Cardiac muscle cell (in vitro differentiated cells and primary cell): ENCODE data around the gene DBNDD1. TPM values are rescaled to one million over a fixed set of nuclear protein-coding genes. Genes with fewer than 3 reads are reported as not detected.
A peak's percentile ranks its signal among the peaks of the same experiment; 100 is the strongest.
"Not testable (repeated sequence)": the region's sequence is repeated elsewhere in the genome, so short reads cannot be mapped to it uniquely, and the experiment has no call there.

Experiments used
- DNase-seq, 2 donors: peaks; one replicate each; pipeline versions ENCODE4 v3.0.0 to v3.0.0-alpha.2; 2010 to 2017; ENCODE audit warnings: low read depth in 1 of 2, low spot score in 1 of 2
- H3K27ac ChIP-seq: fragments of 200-600 bp; sonication (generic); 2 replicates; pipeline ENCODE4 v1.5.1; 2016
- H3K27me3 ChIP-seq: fragments of 200-600 bp; sonication (generic); 2 replicates; pipeline ENCODE4 v1.6.0; 2016; ENCODE audit warnings: control low read depth
- H3K36me3 ChIP-seq: fragments of 200-600 bp; sonication (generic); 2 replicates; pipeline ENCODE4 v1.5.1; 2016; ENCODE audit warnings: control low read depth
- H3K4me1 ChIP-seq: fragments of 200-600 bp; sonication (generic); 2 replicates; pipeline ENCODE4 v1.8.1; 2017; ENCODE audit warnings: low read depth, mild to moderate bottlenecking, mixed run types
- H3K4me3 ChIP-seq: fragments of 200-600 bp; sonication (generic); 2 replicates; pipeline ENCODE4 v1.5.1; 2016; ENCODE audit warnings: mild to moderate bottlenecking
- H3K9me3 ChIP-seq: fragments of 200-600 bp; sonication (generic); 2 replicates; pipeline ENCODE4 v1.5.1; 2017; ENCODE audit warnings: low read depth, mild to moderate bottlenecking, control low read depth
- polyA plus RNA-seq: library from polyadenylated mRNA; unstranded; fragments of >200 nt; fragmentation: Nextera tagmentation; extraction: Ambion mirVana; gene quantifications from 2 replicates; pipeline ENCODE4 v1.2.1, GENCODE V29; 2016
- total RNA-seq: library from RNA; depleted of rRNA; stranded (reverse); fragments of >200 nt; gene quantifications from 2 replicates; pipeline ENCODE4 v1.2.3, GENCODE V29; 2016
- TF ChIP-seq, protein P1 (sequence below): IDR thresholded peaks from 2 replicates; pipeline ENCODE4 v1.5.1; 2012; ENCODE audit warnings: low read depth, mild to moderate bottlenecking, low read length

The DBNDD1 gene
- total RNA-seq: 4.3 and 5.9 TPM in 2 replicates
- 5.1 and 7.0 TPM in 2 replicates for polyA plus RNA-seq

DNA sequence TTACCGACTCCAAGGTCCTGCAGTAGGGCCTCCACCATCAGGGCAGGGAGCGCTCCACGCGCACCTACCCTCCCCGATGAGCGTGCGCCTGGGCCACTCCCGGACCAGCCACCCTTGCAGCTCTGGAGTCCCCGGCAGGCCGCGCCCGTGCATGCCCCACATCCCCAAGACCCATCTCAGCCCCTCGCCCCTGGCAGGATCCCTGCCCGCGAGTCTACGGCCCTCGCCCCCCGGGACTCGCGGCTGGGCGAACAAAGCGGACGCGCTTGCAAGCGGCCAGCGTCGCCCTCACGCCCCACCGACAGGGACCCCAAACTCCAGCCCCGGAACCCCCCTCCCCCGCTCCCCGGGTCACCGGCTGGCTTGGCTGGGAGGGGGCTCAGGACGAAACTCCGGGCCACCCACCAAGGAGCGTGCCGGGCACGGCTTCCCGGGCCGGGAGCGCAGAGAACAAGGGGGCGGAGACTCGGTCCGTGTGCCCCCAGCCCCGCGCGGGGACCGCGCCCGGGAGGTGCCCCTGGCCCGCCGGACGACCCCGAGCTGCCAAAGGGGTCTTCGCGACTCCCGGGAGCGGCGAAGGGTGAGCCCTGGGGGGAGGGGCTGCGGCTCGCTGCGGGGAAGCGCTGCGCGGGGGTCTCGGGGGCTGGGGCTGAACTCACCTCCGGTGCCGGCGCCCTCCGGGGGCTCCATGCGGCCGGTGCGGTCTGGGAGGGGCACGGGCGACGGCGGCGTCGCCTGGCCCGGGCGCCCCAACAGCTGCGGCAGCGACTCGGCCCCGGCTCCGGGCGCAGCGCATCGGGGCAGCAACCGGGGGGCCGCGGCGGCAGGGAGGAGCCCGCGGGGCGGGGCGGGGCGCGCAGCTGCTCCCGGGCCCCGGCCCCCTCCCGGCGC lies at the start of gene DBNDD1:
DBNDD1 (minus strand) TSS at position 805 of the 891 bp plus-strand sequence; CDS start at position 690, 115 bp downstream.
- Histone ChIP-seq H3K27me3 (peaks cover 38% of the 10 kb centered on the region), H3K36me3 (no peaks in the 10 kb centered on the region), H3K9me3 (no peaks in the 10 kb centered on the region), H3K4me3 (peak within 1 kb of the TSS; percentile 68), H3K4me1 (peaks cover 11% of the 10 kb centered on the region), H3K27ac (no peak within 1 kb of the TSS)
- TF ChIP-seq, protein P1, sequence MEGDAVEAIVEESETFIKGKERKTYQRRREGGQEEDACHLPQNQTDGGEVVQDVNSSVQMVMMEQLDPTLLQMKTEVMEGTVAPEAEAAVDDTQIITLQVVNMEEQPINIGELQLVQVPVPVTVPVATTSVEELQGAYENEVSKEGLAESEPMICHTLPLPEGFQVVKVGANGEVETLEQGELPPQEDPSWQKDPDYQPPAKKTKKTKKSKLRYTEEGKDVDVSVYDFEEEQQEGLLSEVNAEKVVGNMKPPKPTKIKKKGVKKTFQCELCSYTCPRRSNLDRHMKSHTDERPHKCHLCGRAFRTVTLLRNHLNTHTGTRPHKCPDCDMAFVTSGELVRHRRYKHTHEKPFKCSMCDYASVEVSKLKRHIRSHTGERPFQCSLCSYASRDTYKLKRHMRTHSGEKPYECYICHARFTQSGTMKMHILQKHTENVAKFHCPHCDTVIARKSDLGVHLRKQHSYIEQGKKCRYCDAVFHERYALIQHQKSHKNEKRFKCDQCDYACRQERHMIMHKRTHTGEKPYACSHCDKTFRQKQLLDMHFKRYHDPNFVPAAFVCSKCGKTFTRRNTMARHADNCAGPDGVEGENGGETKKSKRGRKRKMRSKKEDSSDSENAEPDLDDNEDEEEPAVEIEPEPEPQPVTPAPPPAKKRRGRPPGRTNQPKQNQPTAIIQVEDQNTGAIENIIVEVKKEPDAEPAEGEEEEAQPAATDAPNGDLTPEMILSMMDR: no peak
- DNase-seq: peak in 1 of 2 donors; percentile 27

- no peaks in the 10 kb centered on the region for H3K27me3 ChIP-seq
- no peaks in the 10 kb centered on the region for H3K4me1 ChIP-seq
- no peak for DNase-seq
- no peaks in the 10 kb centered on the region for H3K9me3 ChIP-seq
- H3K36me3 ChIP-seq: no peaks in the 10 kb centered on the region
- H3K27ac ChIP-seq: no peak overlapping the region
- TF ChIP-seq, protein P1: no peak
- no peak overlapping the region for H3K4me3 ChIP-seq
Measured at GRCh38 chr16:90061437-90061836, 42.2 kb upstream of the DBNDD1 start.

- H3K9me3 ChIP-seq: no peaks in the 10 kb centered on the region
- H3K4me1 ChIP-seq: no peaks in the 10 kb centered on the region
- no peak overlapping the region for H3K4me3 ChIP-seq
- TF ChIP-seq, protein P1: no peak
- H3K36me3 ChIP-seq: no peaks in the 10 kb centered on the region
- peak in 1 of 2 donors; percentile 94 for DNase-seq
- H3K27me3 ChIP-seq: no peaks in the 10 kb centered on the region
- no peak overlapping the region for H3K27ac ChIP-seq
Measured at GRCh38 chr16:90057738-90058173, 38.5 kb upstream of the DBNDD1 start.

- H3K4me3 ChIP-seq, DNase-seq, H3K27me3 ChIP-seq, H3K27ac ChIP-seq, H3K36me3 ChIP-seq, H3K9me3 ChIP-seq, H3K4me1 ChIP-seq: not testable (repeated sequence)
Measured at GRCh38 chr16:90056521-90056920, 37.3 kb upstream of the DBNDD1 start.

- TF ChIP-seq, protein P1: no peak
- H3K4me3 ChIP-seq: no peak overlapping the region
- no peak overlapping the region for H3K27ac ChIP-seq
- no peaks in the 10 kb centered on the region for H3K36me3 ChIP-seq
- H3K4me1 ChIP-seq: no peaks in the 10 kb centered on the region
- no peaks in the 10 kb centered on the region for H3K27me3 ChIP-seq
- no peaks in the 10 kb centered on the region for H3K9me3 ChIP-seq
- DNase-seq: no peak
Measured at GRCh38 chr16:90055371-90055770, 36.1 kb upstream of the DBNDD1 start.

GRCh38 chr16:90054554-90054953 lies 35.3 kb upstream of the DBNDD1 start:
- Histone ChIP-seq H3K4me1 (no peaks in the 10 kb centered on the region), H3K27me3 (no peaks in the 10 kb centered on the region), H3K9me3 (no peaks in the 10 kb centered on the region), H3K36me3 (no peaks in the 10 kb centered on the region), H3K27ac (no peak overlapping the region), H3K4me3 (no peak overlapping the region)
- TF ChIP-seq, protein P1: no peak
- no peak for DNase-seq
